Amniotic epithelial cell (primary cell): ENCODE data around the gene ZNF777.
"Not testable (repeated sequence)": the region's sequence is repeated elsewhere in the genome, so short reads cannot be mapped to it uniquely, and the experiment has no call there.

Source experiments
- DNase-seq: peaks from one replicate; pipeline ENCODE4 v3.0.0-alpha.2; 2010; ENCODE audit warnings: low read depth

The ZNF777 gene

GRCh38 chr7:149450821-149451220, 10.0 kb downstream of the ZNF777 start:
- no peak for DNase-seq

- no peak for DNase-seq
Measured at GRCh38 chr7:149449897-149450296, 11.0 kb downstream of the ZNF777 start.

DNA sequence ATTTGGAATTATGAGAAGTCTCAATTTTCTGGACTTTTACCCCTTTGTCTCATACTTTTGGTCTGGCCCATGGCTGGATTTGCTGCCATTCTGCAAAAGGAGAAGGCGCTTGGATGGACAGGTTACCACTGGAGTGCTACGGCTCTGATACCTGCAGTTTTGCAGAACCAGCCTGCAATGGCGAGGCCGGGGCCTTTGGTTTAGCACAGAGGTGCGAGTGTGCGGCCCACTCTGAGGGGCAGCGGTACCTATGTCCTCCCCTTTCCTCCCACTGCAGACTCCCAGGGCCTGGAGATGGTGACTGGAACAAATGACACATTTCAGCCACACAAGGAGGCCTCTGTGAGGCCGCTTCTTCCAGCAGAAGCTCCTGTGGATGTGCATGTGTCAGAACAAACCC, 11.9 kb downstream of the ZNF777 start:
- DNase-seq = no peak

DNA sequence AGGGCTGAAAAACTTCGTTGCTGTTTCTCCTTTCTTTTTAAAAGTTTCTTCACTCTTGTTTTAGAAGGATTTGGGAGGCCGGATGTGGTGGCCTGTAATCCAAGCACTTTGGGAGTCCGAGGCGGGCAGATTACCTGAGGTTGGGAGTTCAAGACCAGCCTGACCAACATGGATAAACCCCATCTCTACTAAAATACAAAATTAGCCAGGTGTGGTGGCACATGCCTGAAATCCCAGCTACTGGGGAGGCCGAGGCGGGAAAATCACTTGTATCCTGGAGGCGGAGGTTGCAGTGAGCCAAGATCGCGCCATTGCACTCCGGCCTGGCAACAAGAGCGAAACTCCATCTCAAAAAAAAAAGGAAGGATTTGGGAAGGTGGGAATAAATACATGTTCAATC, 14.8 kb downstream of the ZNF777 start:
- not testable (repeated sequence) for DNase-seq

GRCh38 chr7:149444287-149444686, 16.6 kb downstream of the ZNF777 start:
- DNase-seq = no peak

- DNase-seq = no peak
Measured at GRCh38 chr7:149443523-149443922, 17.3 kb downstream of the ZNF777 start.

DNA sequence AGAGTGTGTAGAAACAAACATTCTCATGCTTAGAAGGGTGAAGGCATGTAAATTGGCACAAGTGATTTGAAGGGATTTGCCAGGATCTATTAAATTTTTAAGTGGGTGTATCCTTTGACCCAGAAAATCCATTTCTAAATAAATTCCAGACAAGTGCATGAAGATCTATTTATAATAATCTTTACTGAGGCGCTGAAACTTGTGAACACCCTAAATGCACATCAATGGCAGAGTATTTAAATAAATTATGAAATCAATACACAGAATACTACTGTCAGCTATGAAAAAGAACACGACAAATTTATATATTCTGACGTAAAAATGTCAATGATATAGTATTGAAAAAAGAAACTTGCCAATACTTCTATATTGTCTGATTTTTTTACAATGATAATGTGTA, 17.9 kb downstream of the ZNF777 start:
- DNase-seq = no peak

DNA sequence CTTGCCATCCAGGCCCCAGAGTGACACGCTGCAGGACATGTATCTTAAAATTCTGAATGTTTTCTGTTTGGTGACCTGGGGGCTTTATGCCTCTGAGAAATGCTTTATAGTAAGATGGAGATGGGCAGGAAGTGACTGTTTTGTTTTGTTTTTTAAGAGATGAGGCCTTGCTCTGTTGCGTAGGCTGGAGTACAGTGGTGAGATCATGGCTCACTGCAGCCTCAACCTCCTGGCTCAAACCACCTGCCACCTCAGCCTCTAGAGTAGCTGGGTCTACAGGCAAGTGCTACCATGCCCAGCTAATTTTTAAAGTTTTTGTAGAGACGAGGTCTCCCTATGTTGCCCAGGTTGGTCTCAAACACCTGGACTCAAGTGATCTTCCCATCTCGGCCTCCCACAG, 20.6 kb downstream of the ZNF777 start:
- DNase-seq = no peak

- DNase-seq = no peak
Measured at GRCh38 chr7:149436358-149436757, 24.5 kb downstream of the ZNF777 start.

DNA sequence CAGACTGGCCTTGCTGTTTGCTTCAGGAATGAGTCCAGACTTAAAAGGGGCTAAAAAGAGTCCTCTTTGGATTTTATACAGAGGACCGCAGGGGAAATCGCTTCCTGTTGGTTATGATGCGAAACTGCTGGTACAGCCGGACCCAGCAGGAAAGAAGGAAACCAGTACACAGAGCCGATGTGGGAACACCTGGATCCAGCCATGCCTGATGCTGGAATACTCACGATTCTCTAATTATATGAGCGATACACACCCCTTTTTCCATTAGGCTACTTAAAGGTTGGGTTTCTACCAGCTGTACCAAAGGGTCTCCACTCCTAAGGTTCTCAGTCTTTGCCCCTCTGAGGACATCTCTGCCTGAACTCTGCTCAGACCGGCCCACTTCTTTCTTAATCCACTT, 27.7 kb downstream of the ZNF777 start:
- no peak for DNase-seq

DNA sequence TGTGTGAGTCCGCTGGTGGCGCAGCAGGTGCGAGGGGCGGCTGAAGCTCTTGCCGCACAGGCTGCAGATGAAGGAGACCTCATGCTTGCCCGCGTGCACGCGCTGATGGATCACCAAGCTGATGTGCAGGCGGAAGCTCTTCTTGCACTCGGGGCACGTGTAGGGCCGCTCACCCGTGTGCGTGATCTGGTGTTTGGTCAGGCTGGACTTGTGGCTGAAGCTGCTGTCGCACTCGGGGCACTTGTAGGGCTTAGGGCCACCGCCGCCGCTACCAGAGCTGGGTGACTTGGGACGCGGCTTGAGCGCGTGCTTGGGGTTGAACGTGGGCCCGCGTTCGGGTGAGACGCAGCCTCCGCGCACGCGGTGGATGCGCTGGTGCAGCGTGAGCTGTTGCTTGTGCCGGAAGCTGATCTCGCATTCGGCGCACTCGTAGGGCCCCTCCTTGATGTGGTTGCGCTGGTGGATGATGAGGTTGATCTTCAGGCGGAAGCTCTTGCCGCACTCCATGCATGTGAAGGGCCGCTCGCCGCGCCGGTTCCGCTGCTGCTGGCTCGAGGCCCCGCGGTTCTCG, 28.7 kb downstream of the ZNF777 start:
- no peak for DNase-seq

GRCh38 chr7:149431486-149432120, 29.3 kb downstream of the ZNF777 start:
- no peak for DNase-seq

DNA sequence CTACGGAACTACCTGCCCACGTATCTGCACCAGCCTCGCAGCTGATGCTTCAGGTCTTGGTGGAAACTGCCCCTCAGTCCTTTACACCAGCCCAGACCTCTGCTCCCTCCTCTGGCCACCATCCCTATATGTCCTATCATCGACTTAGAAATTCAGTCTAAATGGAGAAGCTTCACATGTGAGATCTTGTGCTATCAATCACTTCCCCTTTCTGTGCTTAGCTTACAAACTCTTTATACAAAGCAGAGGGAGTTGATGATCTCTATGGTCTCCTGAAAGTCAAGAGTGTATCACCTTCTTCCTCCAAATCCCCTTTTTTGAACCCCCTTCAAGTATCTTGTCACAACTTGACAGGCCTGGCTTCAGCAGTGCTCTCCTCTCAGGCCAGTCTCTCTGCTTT, 30.7 kb downstream of the ZNF777 start:
- DNase-seq = no peak

DNA sequence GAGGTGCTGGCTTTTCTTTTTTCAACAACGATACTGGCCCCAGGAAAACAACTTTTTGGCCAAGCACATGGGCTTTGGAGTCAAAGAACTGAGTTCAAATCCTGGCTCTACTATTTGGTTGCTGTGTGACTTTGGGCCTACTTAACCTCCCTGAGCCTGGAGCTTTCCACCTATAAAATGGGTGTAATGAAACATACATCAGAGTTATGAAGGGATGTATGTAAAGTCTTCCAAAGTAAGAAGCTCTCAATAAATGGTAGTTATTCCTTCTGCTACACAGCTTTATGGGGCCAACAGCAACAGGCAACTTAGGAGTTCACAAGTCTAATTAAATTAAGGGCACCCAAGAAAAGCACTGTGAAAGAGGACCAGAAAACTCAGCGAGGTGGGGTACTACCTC, 33.0 kb downstream of the ZNF777 start:
- no peak for DNase-seq

DNA sequence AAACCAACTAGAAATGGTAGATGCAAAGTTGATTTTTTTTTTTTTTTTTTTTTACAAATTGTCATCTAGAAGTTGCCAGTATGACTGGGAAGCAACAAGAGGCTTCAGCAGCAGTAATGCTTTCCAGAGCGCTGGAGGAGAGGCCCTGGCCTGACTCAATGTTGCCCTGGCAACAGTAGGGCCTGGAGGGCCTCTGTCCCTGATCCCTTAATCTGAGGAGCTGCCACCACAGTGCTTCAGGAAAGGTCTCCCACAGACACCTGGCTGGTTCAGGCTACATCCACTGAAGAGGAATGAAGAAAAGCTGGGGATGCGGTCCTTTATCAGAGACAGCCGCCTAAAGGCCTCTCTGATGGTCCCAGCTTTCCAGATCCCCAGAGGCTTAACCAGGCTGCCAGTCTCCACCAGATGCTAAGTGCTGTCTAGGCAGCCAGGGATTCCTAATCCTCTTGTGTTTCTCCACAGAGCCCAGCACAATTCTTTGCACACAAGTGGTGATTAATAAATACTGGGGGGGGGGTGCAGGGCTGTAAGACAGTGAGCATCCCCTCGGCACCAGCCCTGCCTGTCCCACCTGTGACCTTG, 33.7 kb downstream of the ZNF777 start:
- peak; percentile 21 for DNase-seq

- no peak for DNase-seq
Measured at GRCh38 chr7:149423449-149424110, 37.3 kb downstream of the ZNF777 start.

- DNase-seq = no peak
Measured at GRCh38 chr7:149422914-149423301, 38.0 kb downstream of the ZNF777 start.

DNA sequence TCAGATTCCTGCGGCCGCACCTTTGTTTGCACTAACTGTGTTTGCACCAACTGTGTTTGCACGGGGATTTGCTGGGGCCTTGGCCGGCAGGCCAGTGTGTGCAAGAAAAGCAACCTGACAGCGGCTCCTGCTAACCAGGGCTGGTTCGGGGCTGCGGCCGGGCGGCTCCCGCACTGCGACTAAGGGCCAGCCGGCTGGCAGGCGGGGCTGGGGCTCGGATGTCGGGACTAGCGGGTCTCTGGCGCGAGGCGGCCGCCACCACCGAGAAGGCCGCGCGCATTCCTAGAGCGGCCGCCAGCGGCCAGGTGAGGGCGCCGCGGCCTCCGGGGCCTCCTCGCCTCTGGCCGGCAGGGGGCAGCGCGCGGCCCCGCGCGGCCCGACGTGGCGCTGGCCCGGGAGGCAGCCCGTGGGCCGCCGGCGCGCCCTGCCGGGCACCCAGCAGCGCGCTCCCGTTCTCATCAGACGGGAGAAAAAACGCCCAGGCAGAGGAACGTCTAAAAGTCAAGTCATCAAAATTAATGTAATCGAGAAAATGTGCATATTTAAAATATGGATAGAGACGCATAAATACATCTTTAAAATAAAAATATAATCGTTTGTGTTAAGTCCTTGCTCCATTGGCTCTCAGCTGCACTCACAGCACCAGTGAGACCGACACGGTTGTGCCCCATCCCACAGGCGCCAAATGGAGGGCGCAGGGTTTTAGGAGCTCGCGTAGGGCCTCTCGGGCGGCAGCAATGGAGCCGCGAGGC, 38.5 kb downstream of the ZNF777 start:
- peak; percentile 62 for DNase-seq

DNA sequence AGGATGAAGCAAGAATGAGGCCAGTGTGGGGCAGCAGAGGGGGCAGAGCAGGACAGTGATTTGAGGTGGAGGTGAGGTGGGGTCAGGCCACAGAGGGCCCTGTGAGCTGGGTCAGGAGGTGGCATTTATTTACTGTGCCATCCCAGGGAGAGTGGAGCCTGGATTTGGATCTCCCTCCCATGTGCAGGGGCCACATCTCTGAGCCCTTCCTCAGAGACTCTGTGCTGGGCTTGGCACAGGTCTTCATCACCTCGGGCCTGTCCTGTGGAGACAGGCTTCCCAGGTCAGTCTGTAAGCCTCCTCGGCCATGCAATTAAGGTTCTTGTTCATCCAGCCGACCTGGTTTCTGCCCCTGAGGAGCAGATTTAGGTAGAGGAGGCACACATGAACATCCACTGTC, 40.9 kb downstream of the ZNF777 start:
- DNase-seq = no peak

GRCh38 chr7:149415391-149416071, 45.3 kb downstream of the ZNF777 start:
- DNase-seq = peak; percentile 51

DNA sequence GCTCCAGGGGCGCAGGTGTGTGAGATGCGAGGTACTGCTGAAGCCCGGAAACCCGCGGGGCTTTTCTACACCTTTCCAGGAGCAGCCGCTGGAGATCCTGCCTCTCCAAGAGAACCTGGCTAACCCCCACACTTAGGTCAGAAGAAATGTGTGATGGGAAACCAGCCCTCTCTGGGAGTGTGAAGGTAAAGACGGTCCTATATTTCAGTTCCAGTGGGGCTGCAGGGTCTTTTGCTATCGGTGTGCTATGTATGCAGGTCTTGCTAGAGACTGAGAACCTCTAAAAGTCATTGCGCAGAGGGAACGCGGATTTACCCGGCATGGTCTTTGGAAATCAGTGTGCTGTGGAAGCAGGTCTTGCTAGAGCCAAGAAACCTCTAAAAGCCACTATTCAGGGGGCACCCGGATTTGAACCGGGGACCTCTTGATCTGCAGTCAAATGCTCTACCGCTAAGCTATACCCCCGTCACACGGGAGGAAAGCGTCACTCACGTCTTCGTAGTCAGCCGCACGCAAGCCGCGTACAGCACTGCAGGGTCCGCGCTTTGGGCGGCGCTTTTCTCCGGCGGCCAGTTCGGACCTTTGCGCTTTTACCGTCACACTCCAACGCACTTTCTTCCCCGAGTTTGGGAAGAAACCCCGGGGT, 46.0 kb downstream of the ZNF777 start:
- DNase-seq = peak; percentile 87

DNA sequence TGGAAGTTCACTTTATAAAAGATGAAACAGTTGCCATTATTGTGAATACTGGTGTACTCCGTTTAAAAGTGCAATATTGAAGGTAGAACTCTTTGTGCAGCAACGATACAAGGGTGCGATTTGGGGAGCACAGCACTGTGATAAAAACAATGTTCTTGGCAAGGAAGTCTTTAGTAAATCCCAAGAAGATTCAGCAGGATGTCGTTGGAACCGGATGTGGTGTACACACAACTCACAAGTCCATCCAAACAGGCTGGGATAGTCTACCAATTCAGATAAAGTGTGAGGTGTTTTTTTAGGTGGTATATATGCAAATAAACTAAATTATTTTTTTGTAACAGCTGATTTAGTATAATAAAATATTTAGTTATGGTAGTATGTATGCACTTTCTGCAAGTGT, 46.7 kb downstream of the ZNF777 start:
- no peak for DNase-seq
